Stimulated activated CD4-positive, alpha-beta T cell treated with anti-CD3 and anti-CD28 coated beads, Interleukin-4, amount 100 ng/mL, for 48 hours (primary cell): ENCODE data around the gene OTUD5.
"Not testable (repeated sequence)": the region's sequence is repeated elsewhere in the genome, so short reads cannot be mapped to it uniquely, and the experiment has no call there.

ENCODE experiments used
- DNase-seq, 2 donors: peaks; one replicate each; pipeline ENCODE4 v3.0.0-alpha.2; 2020; ENCODE audit warnings: low read depth in 2 of 2

Gene OTUD5

DNA sequence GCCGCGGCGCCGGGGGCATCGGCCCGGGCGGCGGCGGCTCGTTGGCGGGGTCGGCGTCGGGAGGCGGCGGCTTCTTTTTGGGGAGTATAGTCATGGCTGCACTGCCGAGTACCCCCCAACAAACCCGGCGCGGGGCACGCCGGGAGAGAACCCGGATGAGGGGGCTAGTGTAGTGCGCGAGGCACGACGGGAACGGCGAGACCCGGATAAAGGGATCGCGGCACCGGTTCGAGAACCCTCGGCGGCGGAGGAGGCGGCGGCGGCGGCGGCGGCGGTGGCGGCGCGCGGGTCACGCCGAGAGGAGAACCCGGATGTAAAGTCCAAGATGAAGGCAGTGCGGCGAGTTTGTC, at the start of gene OTUD5:
OTUD5 (minus strand) TSS at position 131 of the 350 bp plus-strand sequence; CDS start at position 94, 37 bp downstream.
- peak; percentile 54 to 65 for DNase-seq

DNA sequence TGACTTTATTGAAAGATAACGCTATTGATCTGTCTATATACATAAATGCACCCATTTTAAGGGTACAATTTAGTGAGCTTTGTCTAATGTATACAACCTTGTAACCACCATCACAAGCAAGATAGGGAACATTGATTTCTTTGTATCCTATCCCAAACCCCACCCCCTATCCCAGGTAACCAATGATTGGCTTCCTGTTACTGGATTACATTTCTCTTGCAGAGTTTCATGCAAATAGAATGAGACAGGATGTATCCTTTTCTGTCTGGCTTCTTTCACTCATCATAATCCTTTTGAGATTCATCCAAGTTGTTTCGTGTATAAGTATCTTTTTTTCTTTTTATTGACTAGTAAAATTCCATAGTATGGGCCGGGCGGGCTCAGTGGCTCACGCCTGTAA, 46.3 kb upstream of the OTUD5 start:
- DNase-seq: no peak

- peak; percentile 58 to 62 for DNase-seq
These were observed 44.9 kb upstream of the OTUD5 start, which contains the start of gene GRIPAP1 for GRCh38 chrX:49002091-49002935. Gene GRIPAP1, minus strand, starts transcription at chrX:49002264. Its CDS starts 35 bp downstream, at chrX:49002229.

DNA sequence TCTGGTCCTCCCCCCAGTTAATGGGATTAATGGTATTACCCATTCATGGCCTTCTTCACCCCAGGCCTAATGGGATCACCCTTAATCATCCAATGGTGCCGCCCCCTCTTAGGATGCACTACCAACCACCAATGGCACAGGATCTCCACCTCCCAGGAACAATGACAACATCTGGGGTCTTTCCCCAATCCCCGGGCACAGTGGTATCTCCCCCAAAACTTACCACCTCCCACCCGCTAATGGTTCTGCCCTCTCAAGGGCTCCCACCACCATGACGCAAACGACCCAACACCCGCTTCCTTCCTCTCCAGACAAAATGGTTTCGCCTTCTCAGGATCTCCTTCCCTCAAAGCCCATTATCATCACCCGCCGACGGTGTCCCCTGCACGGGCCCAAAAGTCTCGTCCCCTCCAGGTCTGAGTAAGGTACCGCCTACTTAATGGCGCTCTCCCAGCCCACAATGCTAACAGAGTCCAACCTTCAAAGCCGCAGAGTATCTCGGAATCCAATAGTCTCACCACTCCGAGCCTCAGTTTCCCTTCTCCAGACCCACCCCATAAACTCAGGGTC, 44.2 kb upstream of the OTUD5 start:
- DNase-seq: peak; percentile 15 to 19

GRCh38 chrX:49000636-49001035, 43.2 kb upstream of the OTUD5 start:
- no peak for DNase-seq

- DNase-seq: no peak
These were observed 41.6 kb upstream of the OTUD5 start for GRCh38 chrX:48999030-48999429.

DNA sequence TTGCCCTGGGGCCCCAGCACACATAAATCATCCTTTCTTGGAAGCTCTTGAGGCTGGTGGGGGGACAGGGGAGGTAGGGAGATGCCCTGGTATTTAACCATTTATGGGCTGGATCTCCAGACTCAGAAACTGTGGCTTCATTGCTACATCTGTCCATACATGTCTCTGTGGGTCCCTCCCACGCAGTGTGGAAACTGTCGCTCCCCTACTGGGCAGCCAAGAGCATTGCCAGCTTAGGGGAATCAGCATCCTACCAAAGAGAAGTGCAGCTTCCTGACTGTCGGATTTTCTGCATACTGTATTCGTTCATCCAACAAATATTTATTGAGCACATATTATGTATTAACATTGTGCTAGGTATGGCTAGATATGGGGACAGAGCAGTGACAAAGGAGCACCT, 41.0 kb upstream of the OTUD5 start:
- DNase-seq: no peak

GRCh38 chrX:48997865-48998264, 40.5 kb upstream of the OTUD5 start:
- DNase-seq: no peak

GRCh38 chrX:48997455-48997854, 40.0 kb upstream of the OTUD5 start:
- no peak for DNase-seq

- DNase-seq: no peak
These were observed 39.6 kb upstream of the OTUD5 start for GRCh38 chrX:48996969-48997368.

DNA sequence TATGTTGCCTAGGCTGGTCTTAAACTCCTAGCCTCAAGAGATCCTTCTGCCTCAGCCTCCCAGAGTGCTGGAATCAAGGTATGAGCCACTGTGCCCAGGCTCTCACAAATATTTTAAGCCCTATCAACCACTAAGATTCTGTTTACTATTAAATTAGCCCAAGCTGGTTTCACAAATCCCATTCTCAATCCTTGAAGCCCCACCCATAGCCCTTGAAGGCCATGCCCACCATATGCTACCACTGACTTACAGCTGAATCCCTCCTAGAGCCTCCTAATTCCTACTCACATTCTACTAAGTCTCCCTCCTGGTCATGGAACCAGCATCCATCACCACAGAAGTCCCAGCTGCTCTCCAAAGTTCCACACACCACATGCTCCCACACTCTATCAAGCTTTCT, 34.9 kb upstream of the OTUD5 start:
- no peak for DNase-seq

DNA sequence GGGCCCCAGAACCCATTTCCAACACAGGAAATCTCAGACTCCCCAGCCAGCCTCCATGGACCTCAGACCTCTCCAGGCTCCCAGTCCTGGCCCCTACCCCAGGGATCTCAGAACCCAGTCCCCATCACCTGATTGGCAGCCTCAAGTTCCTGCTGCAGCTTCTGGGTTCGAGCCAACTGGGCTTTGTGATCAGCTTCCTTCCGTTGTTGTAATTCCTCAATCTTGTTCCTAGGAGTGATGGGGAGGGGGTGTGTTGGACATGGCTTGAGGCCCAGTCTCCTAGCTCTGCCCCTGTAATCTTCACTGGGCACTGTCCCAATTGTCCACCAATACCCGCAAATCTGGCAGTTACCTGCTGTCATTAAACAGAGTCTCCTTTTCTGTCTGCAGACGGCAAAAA, 32.1 kb upstream of the OTUD5 start:
- no peak for DNase-seq

DNA sequence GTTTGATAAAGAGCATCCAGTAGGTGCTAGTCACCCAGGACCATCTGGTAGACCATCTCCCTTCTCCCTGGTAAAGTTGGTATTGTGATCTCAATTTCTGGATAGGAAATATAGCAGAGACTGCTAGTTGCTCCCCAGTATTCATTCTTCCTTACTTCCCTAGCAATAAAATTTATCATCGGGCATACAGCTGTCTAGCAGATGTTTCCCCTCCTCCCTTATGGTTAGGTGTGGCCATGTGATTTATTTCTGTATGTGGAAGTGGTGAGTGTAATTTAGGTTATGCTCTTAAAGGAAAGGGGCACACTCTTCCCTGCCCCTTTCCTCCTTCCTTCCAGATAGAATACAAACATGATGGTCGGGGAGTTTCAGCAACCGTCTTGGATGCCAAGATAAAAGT, 26.5 kb upstream of the OTUD5 start:
- no peak for DNase-seq

DNA sequence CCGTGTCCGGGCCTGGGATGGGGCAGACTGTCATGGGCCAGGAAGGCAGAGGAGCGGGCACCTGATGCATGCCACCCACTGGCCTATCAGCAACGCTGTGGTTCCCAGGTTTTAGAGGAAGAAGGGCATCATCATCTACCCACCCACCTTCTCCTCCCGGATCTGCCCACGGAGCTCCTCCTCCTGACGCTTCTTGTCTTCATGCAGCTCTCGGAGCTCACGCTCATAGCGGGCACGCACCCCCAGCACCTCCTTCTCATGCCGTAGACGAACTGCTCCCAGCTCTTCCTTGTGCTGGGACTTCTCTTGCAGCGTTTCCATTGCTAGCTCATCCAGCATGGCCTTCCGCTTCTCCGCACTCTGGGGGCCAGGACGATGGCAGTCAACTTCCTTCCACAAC, 25.7 kb upstream of the OTUD5 start:
- no peak for DNase-seq

DNA sequence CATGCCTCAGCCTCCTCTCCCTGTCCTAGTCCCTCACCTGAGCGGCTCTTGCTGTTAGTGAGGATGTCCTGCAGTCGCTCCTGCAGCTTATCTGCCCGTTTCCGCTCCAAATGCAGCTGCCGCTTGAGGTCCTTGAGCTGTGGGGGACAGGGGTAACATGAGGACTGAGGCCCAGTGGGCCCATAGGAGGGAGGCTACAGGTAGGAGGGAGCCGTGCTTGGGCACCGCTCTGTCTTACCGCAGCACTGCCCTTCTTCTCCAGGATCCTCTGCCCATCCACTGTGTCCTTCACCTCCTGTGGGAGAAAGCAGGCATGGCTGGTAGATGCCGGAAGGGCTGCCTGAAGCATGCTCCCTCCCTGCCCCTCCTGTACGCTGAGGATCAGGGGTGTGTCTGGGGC, 23.8 kb upstream of the OTUD5 start:
- no peak for DNase-seq

GRCh38 chrX:48980341-48980740, 22.9 kb upstream of the OTUD5 start:
- not testable (repeated sequence) for DNase-seq

GRCh38 chrX:48978226-48978625, 20.8 kb upstream of the OTUD5 start:
- no peak for DNase-seq

- DNase-seq: no peak
These were observed 18.7 kb upstream of the OTUD5 start for GRCh38 chrX:48976086-48976485.

DNA sequence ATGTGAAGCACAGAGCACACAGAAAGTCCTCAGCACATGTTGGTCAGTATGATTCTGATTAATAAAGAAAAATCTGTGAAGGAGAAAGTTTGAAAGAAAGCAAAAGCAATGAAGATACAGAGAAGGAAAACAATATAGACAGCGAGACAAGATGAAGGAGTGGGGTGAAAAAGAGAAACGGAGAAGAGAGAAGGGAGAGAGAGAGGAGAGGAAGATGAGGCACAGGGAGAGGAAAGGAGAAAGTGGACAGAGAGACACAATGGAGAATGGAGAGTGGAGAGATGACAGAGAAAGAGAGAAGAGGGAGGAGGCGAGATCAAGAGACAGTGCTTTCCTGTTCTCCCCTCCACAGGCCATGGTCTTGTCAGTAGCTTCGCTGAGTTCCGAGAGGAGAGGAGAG, 18.1 kb upstream of the OTUD5 start:
- DNase-seq: no peak

DNA sequence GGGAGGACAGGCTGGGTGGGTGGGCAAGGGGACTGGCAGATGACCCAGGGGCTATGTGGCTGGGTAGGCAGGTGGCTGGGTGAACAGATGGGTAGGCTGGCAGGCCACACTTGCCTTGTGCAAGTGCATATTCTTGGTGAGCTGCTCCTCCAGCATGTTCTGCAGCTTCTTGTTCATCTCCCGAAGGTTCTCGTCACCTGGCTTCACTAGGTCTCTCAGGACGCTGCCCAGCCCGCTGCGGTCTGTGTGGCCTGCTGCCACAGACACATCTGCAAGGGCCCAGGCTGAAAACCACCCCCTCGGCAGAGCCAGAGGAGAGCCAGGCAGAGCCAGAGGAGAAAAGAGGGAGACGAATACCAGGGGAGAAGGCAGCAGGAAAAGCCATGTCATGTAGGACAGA, 17.6 kb upstream of the OTUD5 start:
- no peak for DNase-seq

DNA sequence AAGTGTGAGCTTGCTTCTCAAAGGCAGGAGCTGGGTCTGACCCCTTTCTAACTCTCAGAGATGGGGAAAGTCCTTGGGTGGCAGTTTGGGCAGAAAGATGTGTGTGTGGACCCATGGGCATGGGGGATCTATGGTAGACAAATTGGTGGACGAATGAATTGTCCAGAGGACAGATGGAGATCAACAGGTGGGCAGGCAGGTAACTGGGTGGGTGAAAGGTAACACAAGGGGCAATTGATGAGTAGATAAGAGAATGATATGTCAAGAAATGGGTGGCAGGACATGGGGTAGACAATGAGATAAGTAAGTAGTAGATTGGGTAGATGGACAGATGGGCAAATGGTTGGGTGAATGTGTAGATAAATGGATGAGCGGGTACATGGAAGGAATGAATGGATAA, 17.2 kb upstream of the OTUD5 start:
- no peak for DNase-seq

GRCh38 chrX:48974033-48974432, 16.6 kb upstream of the OTUD5 start:
- no peak for DNase-seq
